ENCODE data around the gene USP21. TPM values are rescaled to one million over a fixed set of nuclear protein-coding genes. Genes with fewer than 3 reads are reported as not detected.
A peak's percentile ranks its signal among the peaks of the same experiment; 100 is the strongest.

The USP21 gene
- total RNA-seq (2022) (33.8 and 36.6 TPM in 2 replicates), Bru-seq, nascent RNA (percentile 76 among the genes with signal in this experiment), BruChase-seq, experiment 1, labeled RNA remaining after a 6-hour chase (percentile 82 among the genes with signal in this experiment), BruChase-seq, experiment 2, labeled RNA remaining after a 2-hour chase (percentile 82 among the genes with signal in this experiment)
- long read RNA-seq, transcript USP21-201 (13 exons, 2,195 nt), result minor isoform, 21 of 74 reads
- long read RNA-seq, transcript USP21-203 (14 exons, 2,342 nt), result major isoform, 23 of 74 reads
- long read RNA-seq, partial matches to known transcripts, result 4 of 74 reads
- long read RNA-seq, other reads (novel, unspliced or antisense), result 26 of 74 reads

GRCh38 chr1:161159087-161159912 is at the start of gene USP21:
TSS of gene USP21 (plus strand) at chr1:161159500. CDS start at chr1:161160641, 1,141 bp downstream.
- H3K36me3 Mint-ChIP-seq (ENCODE audit: insufficient read depth, unreplicated experiment), result peaks cover 52% of the 10 kb centered on the region
- CTCF ChIA-PET, result interaction anchor here (0.8 to 2.4 kb wide), 5 partner anchors 11 to 33 kb away, joined by 3 to 11 read pairs (median 3); no protein-coding TSS in a partner anchor
- H3K27me3 Mint-ChIP-seq (ENCODE audit: insufficient read depth, unreplicated experiment), result no peaks in the 10 kb centered on the region
- peak within 1 kb of the TSS; percentile 94 for H3K27ac Mint-ChIP-seq (ENCODE audit: low read depth, unreplicated experiment)
- peaks cover 45% of the 10 kb centered on the region for H3K4me1 Mint-ChIP-seq (ENCODE audit: insufficient read depth, unreplicated experiment)
- no peaks in the 10 kb centered on the region for H3K9me3 Mint-ChIP-seq (ENCODE audit: unreplicated experiment)
- TSS peak; percentile 1 for BruUV-seq (replicated peaks)
- H3K4me3 Mint-ChIP-seq (ENCODE audit: unreplicated experiment), result peak within 1 kb of the TSS; percentile 87
- peak; percentile 94 for DNase-seq (ENCODE audit: unreplicated experiment)
- intact Hi-C loops (cut with micrococcal nuclease), result no loop called here
- POLR2A ChIA-PET, result interaction anchor here (0.7 to 3.5 kb wide), 11 partner anchors 8 to 206 kb away, joined by 3 to 23 read pairs (median 9); partner anchors contain the start of genes B4GALT3, DEDD, F11R and NDUFS2
- TF ChIP-seq, protein P1, sequence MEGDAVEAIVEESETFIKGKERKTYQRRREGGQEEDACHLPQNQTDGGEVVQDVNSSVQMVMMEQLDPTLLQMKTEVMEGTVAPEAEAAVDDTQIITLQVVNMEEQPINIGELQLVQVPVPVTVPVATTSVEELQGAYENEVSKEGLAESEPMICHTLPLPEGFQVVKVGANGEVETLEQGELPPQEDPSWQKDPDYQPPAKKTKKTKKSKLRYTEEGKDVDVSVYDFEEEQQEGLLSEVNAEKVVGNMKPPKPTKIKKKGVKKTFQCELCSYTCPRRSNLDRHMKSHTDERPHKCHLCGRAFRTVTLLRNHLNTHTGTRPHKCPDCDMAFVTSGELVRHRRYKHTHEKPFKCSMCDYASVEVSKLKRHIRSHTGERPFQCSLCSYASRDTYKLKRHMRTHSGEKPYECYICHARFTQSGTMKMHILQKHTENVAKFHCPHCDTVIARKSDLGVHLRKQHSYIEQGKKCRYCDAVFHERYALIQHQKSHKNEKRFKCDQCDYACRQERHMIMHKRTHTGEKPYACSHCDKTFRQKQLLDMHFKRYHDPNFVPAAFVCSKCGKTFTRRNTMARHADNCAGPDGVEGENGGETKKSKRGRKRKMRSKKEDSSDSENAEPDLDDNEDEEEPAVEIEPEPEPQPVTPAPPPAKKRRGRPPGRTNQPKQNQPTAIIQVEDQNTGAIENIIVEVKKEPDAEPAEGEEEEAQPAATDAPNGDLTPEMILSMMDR (IDR thresholded peaks at IDR 0.05; ENCODE audit: unreplicated experiment), result peak; percentile 55

GRCh38 chr1:161111117-161111516 is 48.2 kb upstream of the USP21 start:
- BruUV-seq (replicated peaks), result no TSS peak

DNA sequence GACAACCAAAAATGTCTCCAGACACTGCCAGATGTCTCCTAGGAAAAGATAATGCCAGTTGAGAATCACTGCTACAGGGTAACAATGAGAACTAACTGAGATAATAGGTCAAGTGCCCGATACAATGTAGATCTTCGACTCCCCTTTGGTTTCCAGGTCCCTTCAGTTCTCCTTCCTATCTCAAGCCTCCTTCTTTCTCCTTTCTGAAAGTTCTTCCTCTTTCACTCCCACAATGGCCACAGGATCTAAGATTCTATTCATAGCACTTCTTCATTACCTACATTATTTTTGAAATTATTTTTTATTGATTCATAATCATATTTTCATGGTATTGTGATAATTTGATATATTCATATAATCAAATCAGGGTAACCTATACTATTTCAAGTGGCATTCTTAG is 47.8 kb upstream of the USP21 start:
- TF ChIP-seq, protein P1 (IDR thresholded peaks at IDR 0.05; ENCODE audit: unreplicated experiment), result no peak
- intact Hi-C loops (cut with micrococcal nuclease), result no loop called here
- H3K36me3 Mint-ChIP-seq (ENCODE audit: insufficient read depth, unreplicated experiment), result peaks cover 43% of the 10 kb centered on the region
- H3K9me3 Mint-ChIP-seq (ENCODE audit: unreplicated experiment), result no peaks in the 10 kb centered on the region
- no peaks in the 10 kb centered on the region for H3K27me3 Mint-ChIP-seq (ENCODE audit: insufficient read depth, unreplicated experiment)
- BruUV-seq (replicated peaks), result no TSS peak
- peak overlapping the region; percentile 21 for H3K27ac Mint-ChIP-seq (ENCODE audit: low read depth, unreplicated experiment)
- H3K4me3 Mint-ChIP-seq (ENCODE audit: unreplicated experiment), result no peak overlapping the region
- POLR2A ChIA-PET, result interaction anchor here (0.6 to 3.0 kb wide), 6 partner anchors 10 to 921 kb away, joined by 3 to 10 read pairs (median 6); partner anchors contain the start of gene F11R
- CTCF ChIA-PET, result interaction anchor here (0.7 to 3.0 kb wide), 7 partner anchors 10 to 115 kb away, joined by 3 to 11 read pairs (median 5); partner anchors contain the start of gene KLHDC9
- no peak for DNase-seq (ENCODE audit: unreplicated experiment)
- H3K4me1 Mint-ChIP-seq (ENCODE audit: insufficient read depth, unreplicated experiment), result peaks cover 44% of the 10 kb centered on the region

More at GRCh38 chr1:161111117-161111516, 48.2 kb upstream of the USP21 start:
- POLR2A ChIA-PET, result interaction anchor here (3.0 kb wide), 1 partner anchor 36 kb away, joined by 9 read pairs; no protein-coding TSS in a partner anchor
- TF ChIP-seq, protein P1 (IDR thresholded peaks at IDR 0.05; ENCODE audit: unreplicated experiment), result no peak
- H3K4me1 Mint-ChIP-seq (ENCODE audit: insufficient read depth, unreplicated experiment), result peaks cover 45% of the 10 kb centered on the region
- DNase-seq (ENCODE audit: unreplicated experiment), result no peak
- intact Hi-C loops (cut with micrococcal nuclease), result no loop called here
- H3K36me3 Mint-ChIP-seq (ENCODE audit: insufficient read depth, unreplicated experiment), result peaks cover 47% of the 10 kb centered on the region
- peak overlapping the region; percentile 21 for H3K27ac Mint-ChIP-seq (ENCODE audit: low read depth, unreplicated experiment)
- no peak overlapping the region for H3K4me3 Mint-ChIP-seq (ENCODE audit: unreplicated experiment)
- CTCF ChIA-PET, result interaction anchor here (0.7 kb wide), 1 partner anchor 29 kb away, joined by 4 read pairs; no protein-coding TSS in a partner anchor
- no peaks in the 10 kb centered on the region for H3K9me3 Mint-ChIP-seq (ENCODE audit: unreplicated experiment)
- no peaks in the 10 kb centered on the region for H3K27me3 Mint-ChIP-seq (ENCODE audit: insufficient read depth, unreplicated experiment)
